NB4 (cell line): ENCODE measurements around the gene XPC.
"Not testable (repeated sequence)": the region's sequence is repeated elsewhere in the genome, so short reads cannot be mapped to it uniquely, and the experiment has no call there.

Experiments used
- CTCF ChIP-seq: IDR thresholded peaks from one replicate; pipeline ENCODE4 v1.5.1; 2012; ENCODE audit warnings: low read depth, low read length
- MAX ChIP-seq: IDR thresholded peaks from 2 replicates; pipeline ENCODE4 v1.6.1; 2011; ENCODE audit warnings: low read depth, low read length
- MYC ChIP-seq: IDR thresholded peaks from 2 replicates; pipeline ENCODE4 v1.6.1; 2011; ENCODE audit warnings: low read depth, low read length
- POLR2A ChIP-seq: IDR thresholded peaks from 2 replicates; pipeline ENCODE4 v1.6.1; 2011; ENCODE audit warnings: mild to moderate bottlenecking; ENCODE audit not compliant: insufficient read length; ENCODE audit errors: extremely low read depth

GRCh38 chr3:14120921-14121448 lies 57.4 kb downstream of the XPC start:
- TF ChIP-seq CTCF, POLR2A, MAX, MYC: not testable (repeated sequence)
